GM12801 (cell line): ENCODE data around the gene UPF1.

Experiments used
- TF ChIP-seq, protein P1 (sequence below): IDR thresholded peaks from one replicate; pipeline ENCODE4 v1.5.1; 2011; ENCODE audit warnings: control low read depth; ENCODE audit not compliant: insufficient read length; ENCODE audit errors: extremely low read depth

UPF1 gene

DNA sequence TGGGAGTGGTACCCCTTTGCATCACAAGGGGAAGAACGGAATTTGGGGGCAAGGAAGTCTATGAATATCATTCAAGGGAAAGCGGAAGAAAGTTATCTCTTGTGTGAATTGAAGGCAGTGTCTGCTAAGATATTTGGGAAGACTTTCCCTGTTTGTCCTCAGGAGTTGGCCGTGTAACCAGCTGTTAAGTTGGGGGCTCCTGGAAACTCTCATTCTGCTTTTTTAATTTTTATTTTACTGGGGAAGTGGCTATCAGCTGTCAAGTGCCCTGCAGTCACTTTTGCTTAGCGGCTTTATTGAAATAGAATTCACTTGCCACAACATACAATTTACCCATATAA is 2.9 kb downstream of the UPF1 start:
- TF ChIP-seq, protein P1, sequence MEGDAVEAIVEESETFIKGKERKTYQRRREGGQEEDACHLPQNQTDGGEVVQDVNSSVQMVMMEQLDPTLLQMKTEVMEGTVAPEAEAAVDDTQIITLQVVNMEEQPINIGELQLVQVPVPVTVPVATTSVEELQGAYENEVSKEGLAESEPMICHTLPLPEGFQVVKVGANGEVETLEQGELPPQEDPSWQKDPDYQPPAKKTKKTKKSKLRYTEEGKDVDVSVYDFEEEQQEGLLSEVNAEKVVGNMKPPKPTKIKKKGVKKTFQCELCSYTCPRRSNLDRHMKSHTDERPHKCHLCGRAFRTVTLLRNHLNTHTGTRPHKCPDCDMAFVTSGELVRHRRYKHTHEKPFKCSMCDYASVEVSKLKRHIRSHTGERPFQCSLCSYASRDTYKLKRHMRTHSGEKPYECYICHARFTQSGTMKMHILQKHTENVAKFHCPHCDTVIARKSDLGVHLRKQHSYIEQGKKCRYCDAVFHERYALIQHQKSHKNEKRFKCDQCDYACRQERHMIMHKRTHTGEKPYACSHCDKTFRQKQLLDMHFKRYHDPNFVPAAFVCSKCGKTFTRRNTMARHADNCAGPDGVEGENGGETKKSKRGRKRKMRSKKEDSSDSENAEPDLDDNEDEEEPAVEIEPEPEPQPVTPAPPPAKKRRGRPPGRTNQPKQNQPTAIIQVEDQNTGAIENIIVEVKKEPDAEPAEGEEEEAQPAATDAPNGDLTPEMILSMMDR, result no peak

DNA sequence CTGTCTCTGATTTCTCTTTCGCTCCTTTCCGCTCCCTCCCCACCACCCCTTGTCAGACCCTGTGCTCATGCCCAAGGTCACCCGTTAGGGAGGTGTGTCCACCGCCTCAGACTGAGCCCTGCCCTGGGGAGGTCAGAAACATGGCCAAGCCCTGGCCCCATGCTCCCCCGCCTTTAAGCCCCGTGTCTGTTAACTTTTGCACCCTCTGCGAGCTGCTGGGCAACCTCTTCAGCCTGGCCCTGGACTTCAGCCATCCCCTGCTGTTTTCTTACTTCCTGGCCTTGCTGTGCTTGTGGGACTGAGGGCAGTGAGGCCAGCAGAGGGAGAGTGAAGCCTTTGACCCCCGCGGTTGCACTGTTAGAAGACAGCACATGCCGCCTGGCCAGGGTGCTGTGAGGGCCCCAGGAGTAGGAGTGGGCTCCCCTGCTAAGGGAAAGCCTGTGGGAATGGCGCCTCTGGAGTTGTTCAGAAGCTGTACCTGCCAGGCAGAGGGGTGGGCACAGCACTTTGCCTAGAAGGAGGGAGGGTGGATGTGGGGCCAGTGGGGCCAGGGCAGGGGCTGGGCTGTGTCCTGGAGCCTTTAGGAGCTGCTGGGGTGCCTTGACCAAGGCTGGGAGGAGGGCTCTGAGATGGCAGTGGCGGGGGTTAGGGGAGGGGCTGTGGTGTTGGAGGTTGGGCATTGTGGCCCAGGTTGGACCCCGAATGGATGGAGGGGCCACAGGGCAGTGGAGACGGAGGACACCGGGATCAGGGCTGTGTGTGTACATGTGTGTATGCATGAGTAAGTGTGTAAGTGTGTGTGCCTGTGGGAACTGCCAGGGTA is 7.9 kb downstream of the UPF1 start:
- TF ChIP-seq, protein P1, result no peak

DNA sequence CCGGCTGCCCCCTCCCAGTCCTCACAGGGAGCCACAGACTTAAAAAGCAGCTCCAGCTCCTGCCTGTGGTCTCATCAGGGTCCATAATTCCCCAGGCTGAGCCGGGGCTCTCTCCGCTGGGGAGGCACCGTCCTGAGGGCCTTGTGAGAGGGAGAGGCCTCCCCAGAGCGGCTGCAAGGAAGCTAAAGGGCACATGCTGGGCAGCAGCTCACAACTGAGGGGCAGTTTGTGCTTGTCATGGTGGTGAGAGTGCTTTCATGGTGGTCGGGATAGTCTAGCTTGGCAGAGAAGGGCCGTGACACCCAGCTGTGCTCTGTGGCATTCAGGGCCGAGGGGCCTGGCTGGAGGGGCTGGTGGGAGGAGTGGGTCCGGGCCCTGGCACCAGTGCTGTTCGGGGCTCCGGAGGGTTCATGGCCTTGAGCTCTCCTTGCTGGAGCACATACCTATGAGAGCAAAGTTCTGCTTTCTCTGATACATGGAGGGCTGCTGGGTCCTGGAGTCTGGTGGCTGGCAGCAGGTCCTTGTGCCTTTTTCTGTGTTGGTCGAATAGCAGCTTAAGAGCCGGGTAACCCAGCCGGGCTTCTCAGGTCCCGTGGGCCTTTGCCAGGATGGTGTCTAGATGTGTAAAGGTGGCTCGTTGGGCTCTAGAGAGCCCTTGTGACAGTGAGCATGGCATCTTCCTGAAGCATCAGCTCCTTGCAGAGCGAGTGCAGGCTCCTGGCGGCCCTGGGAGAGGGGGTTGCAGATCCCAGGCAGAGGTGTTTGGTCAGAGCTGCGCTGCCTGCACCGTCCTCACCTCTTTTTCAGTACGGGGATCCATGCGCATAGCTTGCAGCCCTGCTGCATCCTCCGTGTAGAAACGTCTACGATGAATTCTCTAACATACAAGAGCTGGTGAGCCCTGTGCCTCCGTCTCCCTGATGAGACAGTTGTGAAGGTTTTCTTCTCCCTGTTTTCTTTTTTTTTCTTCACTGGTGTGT is 8.8 kb downstream of the UPF1 start:
- TF ChIP-seq, protein P1, result no peak

DNA sequence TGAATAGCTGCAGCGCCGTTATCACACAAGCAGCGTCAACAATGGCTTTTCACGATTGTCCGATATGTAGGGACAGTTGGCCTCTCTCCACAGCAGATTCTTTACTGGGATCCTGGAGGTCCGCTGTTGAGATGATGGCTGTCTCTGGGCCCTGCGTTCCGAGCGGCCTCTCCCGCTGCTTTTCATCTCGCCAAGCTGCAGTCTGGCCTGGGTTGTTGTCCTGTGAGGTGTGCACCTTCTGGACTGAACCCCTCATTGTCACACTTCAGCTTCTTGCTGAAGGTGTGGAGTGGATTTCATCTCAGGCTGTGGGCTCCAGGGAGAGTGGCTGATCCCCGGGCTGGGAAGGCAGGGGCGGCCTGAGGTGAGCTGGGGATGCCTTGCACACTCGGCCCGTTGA is 9.6 kb downstream of the UPF1 start:
- TF ChIP-seq, protein P1, result no peak

DNA sequence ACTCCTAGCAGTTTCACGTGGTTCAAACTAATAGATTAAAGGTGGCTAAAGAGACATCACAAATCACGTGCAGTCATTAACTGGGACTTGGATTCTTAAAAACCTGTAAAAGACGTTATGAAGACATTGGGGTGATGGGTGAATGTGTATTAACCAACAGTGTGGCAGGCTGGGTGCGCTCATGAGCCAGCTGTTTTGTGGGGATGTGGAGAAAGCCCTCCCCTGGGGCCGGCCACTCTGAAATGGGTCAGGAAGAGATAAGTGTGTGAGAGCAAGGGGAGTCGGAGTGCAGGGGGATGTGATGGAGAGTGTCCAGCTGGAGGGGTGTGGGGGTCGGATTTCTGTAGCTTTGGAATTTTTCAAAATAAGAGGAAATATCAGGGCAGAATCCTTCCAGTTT is 10.4 kb downstream of the UPF1 start:
- TF ChIP-seq, protein P1, result no peak

DNA sequence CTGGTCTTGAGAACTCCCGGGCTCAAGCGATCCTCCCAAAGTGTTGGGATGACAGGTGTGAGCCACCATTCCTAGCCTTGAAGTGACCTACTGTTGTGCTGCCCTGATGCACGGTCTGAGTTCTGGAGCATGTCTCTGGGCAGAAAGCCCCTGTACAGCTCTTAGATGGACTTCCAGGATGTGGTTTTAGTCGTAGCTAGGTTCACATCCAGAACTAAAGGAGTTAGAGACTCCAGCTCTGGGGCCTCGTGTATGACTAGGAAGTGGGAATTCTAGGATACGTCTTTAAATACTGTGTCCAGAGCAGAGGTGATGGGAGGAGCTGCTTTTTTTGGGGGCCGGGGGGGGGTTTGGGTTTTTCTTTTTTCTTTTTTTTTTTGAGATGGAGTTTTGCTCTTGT is 12.2 kb downstream of the UPF1 start:
- TF ChIP-seq, protein P1, result no peak

DNA sequence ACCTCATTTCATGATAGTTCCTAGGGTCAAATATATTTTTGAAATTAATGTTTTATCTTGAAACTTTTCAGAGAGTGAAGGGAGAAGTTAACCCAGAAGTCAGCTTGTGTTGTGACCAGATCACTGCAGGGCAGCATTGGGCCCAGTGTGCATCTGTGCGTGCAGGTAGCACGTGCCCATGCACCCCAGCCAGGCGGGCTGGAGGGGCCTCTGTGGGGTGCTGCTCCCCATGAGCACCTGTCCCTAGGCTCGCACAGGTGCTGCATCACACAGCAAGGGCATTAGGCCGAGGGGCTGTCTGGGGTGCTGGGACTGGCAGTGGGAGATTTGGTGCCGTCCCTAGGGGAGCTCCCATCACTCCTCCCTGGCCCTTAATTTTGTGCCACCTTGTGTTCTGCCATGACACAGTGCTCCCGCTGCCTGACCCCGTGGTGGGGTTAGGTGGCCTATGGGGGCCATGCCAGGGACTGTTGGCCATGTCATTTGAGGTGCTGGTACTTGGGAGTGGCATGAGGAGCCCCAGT is 13.1 kb downstream of the UPF1 start:
- TF ChIP-seq, protein P1, result no peak
